ENCODE measurements around the gene FHIP1A. TPM values are rescaled to one million over a fixed set of nuclear protein-coding genes. Genes with fewer than 3 reads are reported as not detected.

Gene FHIP1A
- total RNA-seq: 1 to 10 TPM in 4 of 5 experiments, under 1 TPM in 1; 0.05 to 2.7 (median 1.9) TPM
- not detected for polyA plus RNA-seq
- 7.8 reads per million, percentile 31 among the genes with 10 or more reads in this experiment for total RNA-seq

DNA sequence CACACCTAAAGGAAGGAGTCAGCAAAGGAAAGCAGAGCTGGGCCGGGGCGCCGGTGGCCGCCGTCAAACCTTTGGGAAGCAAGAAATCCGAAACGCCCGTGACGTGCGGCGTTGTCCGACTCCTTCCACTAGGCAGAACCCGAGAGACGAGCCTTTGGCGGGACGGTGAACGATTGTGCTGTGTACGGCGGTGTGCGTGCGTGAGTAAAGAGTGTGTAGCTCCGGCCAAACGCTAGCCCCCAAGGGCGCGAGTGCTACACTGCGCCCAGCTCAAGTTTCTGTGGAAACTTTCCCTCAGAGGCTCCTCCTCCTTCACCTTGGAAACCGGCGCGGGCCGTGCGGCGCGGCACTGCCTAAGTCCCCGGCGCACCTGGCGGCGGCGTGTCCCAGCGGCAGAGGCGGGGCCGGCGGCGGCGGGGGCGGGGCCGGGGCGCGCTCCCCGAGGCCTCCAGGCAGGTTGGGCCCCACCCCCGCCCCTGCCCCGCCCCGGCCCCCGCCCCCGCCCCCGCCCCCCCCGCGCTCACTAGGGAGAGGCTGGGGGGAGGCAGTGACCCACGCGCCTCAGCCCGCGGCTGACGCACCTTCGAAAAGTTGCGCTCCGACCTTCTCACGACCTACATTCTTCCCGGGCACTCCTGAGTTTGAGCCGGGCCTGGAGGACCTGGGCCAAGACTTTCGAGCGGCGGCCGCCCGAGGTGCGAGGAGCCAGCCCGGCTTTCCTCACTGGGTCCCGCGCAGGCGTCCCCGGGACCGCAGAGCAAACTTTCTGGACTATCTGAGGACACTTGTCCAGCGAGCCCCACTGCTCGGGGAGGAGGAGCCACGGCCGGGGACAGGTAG is at the start of gene FHIP1A:
TSS of gene FHIP1A (plus strand) at position 547 of the 840 bp plus-strand sequence. CDS start 157,084 bp downstream, outside the sequence.
- Mint-ChIP-seq H3K4me3 (peak within 1 kb of the TSS; percentile 86 to 97 (median 94)), H3K27ac (peak within 1 kb of the TSS; percentile 21 to 92 (median 85)), H3K36me3 (no peaks in the 10 kb centered on the region), H3K9me3 (no peaks in the 10 kb centered on the region), H3K4me1 (peaks cover 15 to 26% (median 23%) of the 10 kb centered on the region in 7 donors), H3K27me3 (peaks cover 0 to 56% (median 8%) of the 10 kb centered on the region in 5 donors)
- CTCF ChIA-PET: no interaction called here
- H3K27me3 ChIP-seq (ENCODE audit: control insufficient read depth in 2 of 2, insufficient read depth in 2 of 2, low read length in 2 of 2): no peaks in the 10 kb centered on the region
- intact Hi-C loops (cut with micrococcal nuclease): loop anchor here (1.0 to 5.0 kb wide), 8 partner anchors 46 to 1370 kb away; partner anchors contain the start of genes GATB (in 2 of the 2), LRBA (in 2 of the 2), ARFIP1 (in 1 of the 2) and RPS3A (in 1 of the 2)
- ATAC-seq (peak; percentile 96), DNase-seq (peak; percentile 67 to 89 (median 87))
- POLR2A ChIA-PET: no interaction called here
- no peaks in the 10 kb centered on the region for H3K36me3 ChIP-seq (ENCODE audit: control insufficient read depth in 2 of 3, insufficient read depth in 3 of 3, low read length in 3 of 3)
- peaks cover 0 to 6% of the 10 kb centered on the region in 2 donors for H3K4me1 ChIP-seq (ENCODE audit: control insufficient read depth in 2 of 2, insufficient read depth in 2 of 2, low read length in 2 of 2)
- peak within 1 kb of the TSS; percentile 63 for H3K4me3 ChIP-seq (ENCODE audit: low read length)
- H3K27ac ChIP-seq (ENCODE audit: low read depth, low read length): peak within 1 kb of the TSS; percentile 53
- H3K9me3 ChIP-seq (ENCODE audit: control insufficient read depth in 2 of 3, low read length in 3 of 3): no peaks in the 10 kb centered on the region

DNA sequence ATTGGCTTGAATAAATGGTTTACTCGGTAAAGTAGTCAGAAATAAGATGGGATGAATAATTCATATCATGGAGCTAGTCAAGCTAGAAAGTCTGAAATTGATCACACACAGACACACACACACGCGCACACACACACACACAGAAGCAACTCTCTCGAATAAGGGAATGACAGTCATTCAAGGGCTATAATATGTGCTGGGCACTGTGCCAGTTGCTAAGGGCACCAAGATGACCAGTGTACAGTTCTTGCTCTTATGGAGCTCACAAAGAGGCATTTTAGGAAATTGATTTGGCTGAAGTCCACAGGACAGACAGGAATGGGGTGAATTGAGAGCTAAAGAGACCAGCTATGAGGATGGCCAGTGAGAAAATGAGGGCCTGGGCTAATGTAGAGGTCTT is 49.4 kb upstream of the FHIP1A start:
- Histone ChIP-seq H3K4me1 (ENCODE audit: control insufficient read depth in 2 of 2, insufficient read depth in 2 of 2, low read length in 2 of 2) (no peaks in the 10 kb centered on the region), H3K4me3 (ENCODE audit: low read length) (no peak overlapping the region), H3K27me3 (ENCODE audit: control insufficient read depth in 2 of 2, insufficient read depth in 2 of 2, low read length in 2 of 2) (no peaks in the 10 kb centered on the region), H3K36me3 (ENCODE audit: control insufficient read depth in 2 of 3, insufficient read depth in 3 of 3, low read length in 3 of 3) (no peaks in the 10 kb centered on the region), H3K9me3 (ENCODE audit: control insufficient read depth in 2 of 3, low read length in 3 of 3) (no peaks in the 10 kb centered on the region), H3K27ac (ENCODE audit: low read depth, low read length) (no peak overlapping the region)
- intact Hi-C loops (cut with micrococcal nuclease): no loop called here
- CTCF ChIA-PET: no interaction called here
- ATAC-seq (no peak), DNase-seq (no peak)
- Mint-ChIP-seq H3K9me3 (no peaks in the 10 kb centered on the region), H3K27me3 (peaks cover 4 to 21% (median 14%) of the 10 kb centered on the region in 5 donors), H3K4me3 (no peak overlapping the region), H3K36me3 (no peaks in the 10 kb centered on the region), H3K4me1 (peaks cover 0 to 5% (median 3%) of the 10 kb centered on the region in 7 donors), H3K27ac (no peak overlapping the region)
- POLR2A ChIA-PET: no interaction called here

- Histone ChIP-seq H3K4me1 (ENCODE audit: control insufficient read depth in 2 of 2, insufficient read depth in 2 of 2, low read length in 2 of 2) (no peaks in the 10 kb centered on the region), H3K27ac (ENCODE audit: low read depth, low read length) (no peak overlapping the region), H3K9me3 (ENCODE audit: control insufficient read depth in 2 of 3, low read length in 3 of 3) (no peaks in the 10 kb centered on the region), H3K4me3 (ENCODE audit: low read length) (no peak overlapping the region), H3K27me3 (ENCODE audit: control insufficient read depth in 2 of 2, insufficient read depth in 2 of 2, low read length in 2 of 2) (no peaks in the 10 kb centered on the region), H3K36me3 (ENCODE audit: control insufficient read depth in 2 of 3, insufficient read depth in 3 of 3, low read length in 3 of 3) (no peaks in the 10 kb centered on the region)
- ChIA-PET POLR2A (interaction anchor here (0.6 kb wide), 1 partner anchor 1026 kb away, joined by 4 read pairs; no protein-coding TSS in a partner anchor), CTCF (no interaction called here)
- H3K9me3 Mint-ChIP-seq: no peaks in the 10 kb centered on the region
- H3K4me3 Mint-ChIP-seq: no peak overlapping the region
- DNase-seq (no peak), ATAC-seq (no peak)
- intact Hi-C loops (cut with micrococcal nuclease): loop anchor here (5.0 kb wide), 4 partner anchors 84 to 1281 kb away; partner anchors contain the start of gene PRSS48 (in 1 of the 2)
- no peaks in the 10 kb centered on the region for H3K36me3 Mint-ChIP-seq
- no peak overlapping the region for H3K27ac Mint-ChIP-seq
- H3K4me1 Mint-ChIP-seq: peaks cover 0 to 5% (median 3%) of the 10 kb centered on the region in 7 donors
- H3K27me3 Mint-ChIP-seq: peaks cover 0 to 21% (median 15%) of the 10 kb centered on the region in 5 donors
Observed at GRCh38 chr4:151361126-151361525, 47.9 kb upstream of the FHIP1A start.

DNA sequence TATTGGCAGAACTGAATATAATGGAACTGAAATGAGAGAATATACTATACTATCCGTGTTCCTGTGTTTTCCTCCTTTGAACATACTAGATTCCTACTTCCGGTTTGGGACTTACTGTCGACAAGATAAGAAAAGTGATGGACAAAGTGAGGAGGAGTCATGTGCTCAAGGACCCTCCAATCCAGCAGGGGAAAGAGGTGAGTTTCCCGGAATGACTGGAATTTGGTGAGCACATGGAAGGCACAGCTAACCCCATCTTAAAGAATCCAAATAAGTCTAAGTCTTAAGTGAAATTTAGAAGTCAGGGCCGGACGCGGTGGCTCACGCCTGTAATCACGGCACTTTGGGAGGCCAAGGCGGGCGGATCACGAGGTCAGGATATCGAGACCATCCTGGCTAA is 47.0 kb upstream of the FHIP1A start:
- no peaks in the 10 kb centered on the region for H3K4me1 ChIP-seq (ENCODE audit: control insufficient read depth in 2 of 2, insufficient read depth in 2 of 2, low read length in 2 of 2)
- no peaks in the 10 kb centered on the region for H3K36me3 ChIP-seq (ENCODE audit: control insufficient read depth in 2 of 3, insufficient read depth in 3 of 3, low read length in 3 of 3)
- H3K27me3 ChIP-seq (ENCODE audit: control insufficient read depth in 2 of 2, insufficient read depth in 2 of 2, low read length in 2 of 2): no peaks in the 10 kb centered on the region
- ChIA-PET CTCF (interaction anchor here (0.7 to 1.0 kb wide), 3 partner anchors 306 to 1097 kb away, joined by 3 read pairs; no protein-coding TSS in a partner anchor), POLR2A (no interaction called here)
- no peaks in the 10 kb centered on the region for H3K9me3 ChIP-seq (ENCODE audit: control insufficient read depth in 2 of 3, low read length in 3 of 3)
- H3K4me3 ChIP-seq (ENCODE audit: low read length): no peak overlapping the region
- H3K27me3 Mint-ChIP-seq: peaks cover 0 to 21% (median 15%) of the 10 kb centered on the region in 5 donors
- no peak overlapping the region for H3K27ac ChIP-seq (ENCODE audit: low read depth, low read length)
- intact Hi-C loops (cut with micrococcal nuclease): loop anchor here (1.0 to 5.0 kb wide), 14 partner anchors 47 to 1373 kb away; partner anchors contain the start of genes GATB (in 2 of the 2), FBXW7 (in 1 of the 2), FHIP1A (in 1 of the 2) and PRSS48 (in 1 of the 2)
- H3K4me1 Mint-ChIP-seq: peaks cover 0 to 5% (median 3%) of the 10 kb centered on the region in 7 donors
- DNase-seq (no peak), ATAC-seq (no peak)
- no peak overlapping the region for H3K27ac Mint-ChIP-seq
- no peaks in the 10 kb centered on the region for H3K9me3 Mint-ChIP-seq
- no peak overlapping the region for H3K4me3 Mint-ChIP-seq
- no peaks in the 10 kb centered on the region for H3K36me3 Mint-ChIP-seq

GRCh38 chr4:151362404-151363164 is 46.4 kb upstream of the FHIP1A start:
- peaks cover 0 to 5% (median 3%) of the 10 kb centered on the region in 7 donors for H3K4me1 Mint-ChIP-seq
- ChIA-PET CTCF (interaction anchor here (0.7 to 1.2 kb wide), 4 partner anchors 305 to 1096 kb away, joined by 3 read pairs; no protein-coding TSS in a partner anchor), POLR2A (interaction anchor here (0.7 kb wide), 1 partner anchor 439 kb away, joined by 3 read pairs; no protein-coding TSS in a partner anchor)
- no peak overlapping the region for H3K27ac Mint-ChIP-seq
- H3K4me3 Mint-ChIP-seq: no peak overlapping the region
- peaks cover 0 to 21% (median 15%) of the 10 kb centered on the region in 5 donors for H3K27me3 Mint-ChIP-seq
- peak; percentile 54 to 82 (median 72) for DNase-seq
- intact Hi-C loops (cut with micrococcal nuclease): loop anchor here (1.0 to 5.0 kb wide), 14 partner anchors 46 to 1373 kb away; partner anchors contain the start of genes GATB (in 2 of the 2), FBXW7 (in 1 of the 2), FHIP1A (in 1 of the 2) and PRSS48 (in 1 of the 2)
- H3K4me3 ChIP-seq (ENCODE audit: low read length): no peak overlapping the region
- H3K36me3 Mint-ChIP-seq: no peaks in the 10 kb centered on the region
- H3K27ac ChIP-seq (ENCODE audit: low read depth, low read length): no peak overlapping the region
- ATAC-seq: peak; percentile 100
- H3K27me3 ChIP-seq (ENCODE audit: control insufficient read depth in 2 of 2, insufficient read depth in 2 of 2, low read length in 2 of 2): no peaks in the 10 kb centered on the region
- H3K36me3 ChIP-seq (ENCODE audit: control insufficient read depth in 2 of 3, insufficient read depth in 3 of 3, low read length in 3 of 3): no peaks in the 10 kb centered on the region
- no peaks in the 10 kb centered on the region for H3K9me3 ChIP-seq (ENCODE audit: control insufficient read depth in 2 of 3, low read length in 3 of 3)
- H3K9me3 Mint-ChIP-seq: no peaks in the 10 kb centered on the region
- H3K4me1 ChIP-seq (ENCODE audit: control insufficient read depth in 2 of 2, insufficient read depth in 2 of 2, low read length in 2 of 2): no peaks in the 10 kb centered on the region

- CTCF ChIA-PET: no interaction called here
- no peaks in the 10 kb centered on the region for H3K9me3 ChIP-seq (ENCODE audit: control insufficient read depth in 2 of 3, low read length in 3 of 3)
- H3K27me3 Mint-ChIP-seq: peaks cover 7 to 23% (median 8%) of the 10 kb centered on the region in 5 donors
- H3K27ac Mint-ChIP-seq: no peak overlapping the region
- peaks cover 0 to 8% (median 4%) of the 10 kb centered on the region in 11 donors for H3K9me3 Mint-ChIP-seq
- no peak overlapping the region for H3K4me3 Mint-ChIP-seq
- H3K36me3 Mint-ChIP-seq: peaks cover 0 to 7% (median 0%) of the 10 kb centered on the region in 5 donors
- intact Hi-C loops (cut with micrococcal nuclease): no loop called here
- no peaks in the 10 kb centered on the region for H3K36me3 ChIP-seq (ENCODE audit: control insufficient read depth in 2 of 3, insufficient read depth in 3 of 3, low read length in 3 of 3)
- ATAC-seq (no peak), DNase-seq (no peak)
- H3K4me3 ChIP-seq (ENCODE audit: low read length): no peak overlapping the region
- no peaks in the 10 kb centered on the region for H3K27me3 ChIP-seq (ENCODE audit: control insufficient read depth in 2 of 2, insufficient read depth in 2 of 2, low read length in 2 of 2)
- no peaks in the 10 kb centered on the region for H3K4me1 Mint-ChIP-seq
- no peaks in the 10 kb centered on the region for H3K4me1 ChIP-seq (ENCODE audit: control insufficient read depth in 2 of 2, insufficient read depth in 2 of 2, low read length in 2 of 2)
- POLR2A ChIA-PET: no interaction called here
- H3K27ac ChIP-seq (ENCODE audit: low read depth, low read length): no peak overlapping the region
Observed at GRCh38 chr4:151376540-151376939, 32.4 kb upstream of the FHIP1A start.
